HepG2 (cell line): Measurements from ENCODE around the gene CCNA2. TPM values are rescaled to one million over a fixed set of nuclear protein-coding genes. Genes with fewer than 3 reads are reported as not detected.

Source experiments
- ATAC-seq: fragments of 200-7000 bp; cut with Tn5 transposase; 3 replicates; pipeline ENCODE4 v1.9.1; 2020; ENCODE audit warnings: mild to moderate bottlenecking, moderate library complexity
- BruUV-seq: library from RNA; stranded (reverse); fragments of 400-500 nt; replicated peaks from 2 replicates; lab custom pipeline; 2021; lab: Mats Ljungman, UMichigan
- CTCF ChIA-PET: fragments of 300-600 bp; formaldehyde crosslinking; extraction: SDS; loops from one replicate; lab custom pipeline; 2021; ENCODE audit warnings: low total read pairs, inconsistent platforms, low intra/inter-chr PET ratio; lab: Yijun Ruan, JAX
- POLR2A ChIA-PET: fragments of 350-600 bp; sonication (Branson Sonifier 250); formaldehyde crosslinking; loops from one replicate; lab custom pipeline; 2020; ENCODE audit warnings: antibody characterized with exemption, inconsistent platforms; lab: Yijun Ruan, JAX
- DNase-seq: peaks from one replicate; pipeline ENCODE4 v3.0.0-alpha.2; 2015; ENCODE audit warnings: low spot score
- FAIRE-seq: peaks from 3 replicates; lab custom pipeline; 2011; peaks lifted over from hg19 to GRCh38; lab: Jason Lieb, UNC
- H2AFZ ChIP-seq: one replicate; pipeline ENCODE4 v1.6.1; 2011; ENCODE audit warnings: low read length, inconsistent platforms
- H3K27ac ChIP-seq: fragments of 300-600 bp; 3 replicates; pipeline ENCODE4 v1.8.0; 2011; ENCODE audit warnings: mixed run types, mild to moderate bottlenecking, mixed read lengths, low read length, inconsistent platforms; ENCODE audit not compliant: insufficient read depth; ENCODE audit errors: extremely low read length
- H3K27me3 ChIP-seq, 2 experiments: fragments of 200-600 bp in 1 of 2; 2 replicates in 1 of 2; 3 replicates in 1 of 2; pipeline versions ENCODE4 v1.6.0 to v1.8.0; 2011; ENCODE audit warnings: low read length in 2 of 2, mild to moderate bottlenecking in 2 of 2, moderate library complexity in 2 of 2, inconsistent platforms in 1 of 2; ENCODE audit not compliant: insufficient read depth in 2 of 2, control insufficient read depth in 1 of 2
- H3K36me3 ChIP-seq, 2 experiments: fragments of 200-600 bp in 1 of 2; replicated peaks in 1 of 2; 2 replicates in 1 of 2; 3 replicates in 1 of 2; pipeline versions ENCODE4 v1.5.1 to v1.8.0; 2011; ENCODE audit warnings: low read length in 2 of 2, inconsistent platforms in 1 of 2; ENCODE audit not compliant: insufficient read depth in 2 of 2, control insufficient read depth in 1 of 2
- H3K4me1 ChIP-seq: 2 replicates; pipeline ENCODE4 v1.5.1; 2012; ENCODE audit warnings: low read length, inconsistent platforms; ENCODE audit not compliant: insufficient read depth
- H3K4me2 ChIP-seq: 2 replicates; pipeline ENCODE4 v1.6.0; 2011; ENCODE audit warnings: low read depth, low read length, inconsistent platforms
- H3K4me3 ChIP-seq, 3 experiments: fragments of 200-600 bp in 1 of 3; sonication (generic), shearing (Covaris generic) in 1 of 3; replicated peaks in 1 of 3; 2 replicates each; pipeline ENCODE4 v1.5.1; 2011 to 2016; ENCODE audit warnings: low read length in 3 of 3, inconsistent platforms in 2 of 3, low read depth in 2 of 3, mild to moderate bottlenecking in 2 of 3, control low read depth in 1 of 3, mixed read lengths in 1 of 3; ENCODE audit not compliant: insufficient read depth in 1 of 3
- H3K79me2 ChIP-seq: one replicate; pipeline ENCODE4 v1.6.1; 2011; ENCODE audit warnings: low read length, inconsistent platforms; ENCODE audit not compliant: insufficient read depth
- H3K9ac ChIP-seq: 2 replicates; pipeline ENCODE4 v1.6.0; 2011; ENCODE audit warnings: mild to moderate bottlenecking, low read depth, low read length, inconsistent platforms; ENCODE audit not compliant: insufficient read depth
- H3K9me3 ChIP-seq: 2 replicates; pipeline ENCODE4 v1.5.1; 2012; ENCODE audit warnings: mild to moderate bottlenecking, low read length
- H4K20me1 ChIP-seq: 2 replicates; pipeline ENCODE4 v1.6.0; 2011; ENCODE audit warnings: inconsistent platforms, mild to moderate bottlenecking, low read length, moderate library complexity; ENCODE audit not compliant: insufficient read depth
- ATF7 ChIP-seq, 2 experiments: fragments of 450-650 bp in 1 of 2; sonication (generic) in 1 of 2; formaldehyde crosslinking in 1 of 2; IDR thresholded peaks; 2 replicates each; pipeline versions ENCODE4 v1.4.0 to v1.6.1; 2016 to 2020; ENCODE audit warnings: antibody characterized with exemption in 1 of 2, mild to moderate bottlenecking in 1 of 2, missing genetic modification reagents in 1 of 2
- ATRX ChIP-seq: sonication (generic); formaldehyde crosslinking; IDR thresholded peaks from 2 replicates; pipeline ENCODE4 v1.4.0; 2020; ENCODE audit warnings: missing genetic modification reagents, borderline replicate concordance
- FOXA3 ChIP-seq: IDR thresholded peaks from 2 replicates; pipeline ENCODE4 v1.6.1; 2016; ENCODE audit warnings: missing genetic modification reagents, missing compliant biosample characterization
- FOXM1 ChIP-seq: sonication (generic); formaldehyde crosslinking; IDR thresholded peaks from 2 replicates; pipeline ENCODE4 v1.5.0; 2020; ENCODE audit warnings: missing genetic modification reagents
- HDAC6 ChIP-seq: fragments of 200-600 bp; sonication (generic); IDR thresholded peaks from 2 replicates; pipeline ENCODE4 v1.7.0; 2017; ENCODE audit warnings: mild to moderate bottlenecking, antibody characterized with exemption, low read length, low read depth
- PITX1 ChIP-seq: sonication (generic); formaldehyde crosslinking; IDR thresholded peaks from 2 replicates; pipeline ENCODE4 v1.5.1; 2020; ENCODE audit warnings: mild to moderate bottlenecking, missing genetic modification reagents
- RXRB ChIP-seq: IDR thresholded peaks from 2 replicates; pipeline ENCODE4 v1.6.1; 2016; ENCODE audit warnings: borderline replicate concordance, missing genetic modification reagents, missing compliant biosample characterization
- TCF7L2 ChIP-seq: IDR thresholded peaks from 2 replicates; pipeline ENCODE4 v1.6.1; 2011; ENCODE audit warnings: mild to moderate bottlenecking, low read depth, low read length, moderate library complexity
- XBP1 ChIP-seq: sonication (generic); formaldehyde crosslinking; IDR thresholded peaks from 2 replicates; pipeline ENCODE4 v1.5.0; 2020; ENCODE audit warnings: missing genetic modification reagents
- ZEB1 ChIP-seq: IDR thresholded peaks from 2 replicates; pipeline ENCODE4 v1.6.1; 2012; ENCODE audit warnings: mild to moderate bottlenecking, low read depth, inconsistent platforms; ENCODE audit not compliant: insufficient replicate concordance
- ZFP82 ChIP-seq: sonication (generic); formaldehyde crosslinking; IDR thresholded peaks from 2 replicates; pipeline ENCODE4 v1.5.1; 2020; ENCODE audit warnings: mild to moderate bottlenecking, missing genetic modification reagents, borderline replicate concordance
- ZMYM2 ChIP-seq: sonication (generic); formaldehyde crosslinking; IDR thresholded peaks from 2 replicates; pipeline ENCODE4 v1.8.0; 2022; ENCODE audit warnings: mild to moderate bottlenecking, missing genetic modification reagents
- ZNF235 ChIP-seq: sonication (generic); formaldehyde crosslinking; IDR thresholded peaks from 2 replicates; pipeline ENCODE4 v1.8.1; 2023; ENCODE audit warnings: mild to moderate bottlenecking, missing genetic modification reagents, borderline replicate concordance
- ZNF335 ChIP-seq: sonication (generic); formaldehyde crosslinking; IDR thresholded peaks from 2 replicates; pipeline ENCODE4 v1.4.0; 2020; ENCODE audit warnings: missing genetic modification reagents
- ZNF660 ChIP-seq: sonication (generic); formaldehyde crosslinking; IDR thresholded peaks from 2 replicates; pipeline ENCODE4 v1.5.1; 2020; ENCODE audit warnings: mild to moderate bottlenecking, low read depth, missing genetic modification reagents, borderline replicate concordance
- WGBS: methylation state at CpG from one replicate; pipeline ENCODE4 v1.1.6; 2017; ENCODE audit warnings: low lambda C conversion rate; 5-methylcytosine and 5-hydroxymethylcytosine counted together
- in situ Hi-C: cut with HindIII; loops from 2 replicates; pipeline ENCODE4 v1.10.0; 2017; ENCODE audit warnings: low pct_unique_long_range_greater_than_20kb; ENCODE audit not compliant: extremely low pct_ligation_motif_present
- intact Hi-C: fragments of 100-400 bp; cut with micrococcal nuclease; formaldehyde crosslinking; loops from one replicate; pipeline ENCODE4 v1.10.0; 2022; ENCODE audit not compliant: unreplicated experiment
- polyA plus RNA-seq, 8 experiments: library from polyadenylated mRNA; depleted of rRNA in 3 of 8; stranded (reverse) in 7 of 8; unstranded in 1 of 8; fragments of >200 nt; fragmentation: Illumina TruSeq in 4 of 8; extraction: Trizol in 4 of 8; gene quantifications; 2 replicates each; pipeline versions ENCODE4 v1.2.1 to v1.2.3, GENCODE V29; 2011 to 2016; ENCODE audit warnings: low read depth in 4 of 8, missing spikeins in 1 of 8, mixed read lengths in 1 of 8; ENCODE audit not compliant: insufficient read depth in 1 of 8
- total RNA-seq, 5 experiments: library from RNA; depleted of rRNA; stranded (reverse); fragments of >200 nt; fragmentation: Illumina TruSeq; extraction: Trizol; gene quantifications; 2 replicates each; pipeline ENCODE4 v1.2.3, GENCODE V29; 2016; ENCODE audit warnings: low read depth in 1 of 5
- TF ChIP-seq, protein P1 (sequence below): sonication (generic); formaldehyde crosslinking; IDR thresholded peaks from 2 replicates; pipeline ENCODE4 v1.9.0; 2021; ENCODE audit warnings: missing genetic modification reagents, borderline replicate concordance
- TF ChIP-seq, protein P2 (sequence below): sonication (generic); formaldehyde crosslinking; IDR thresholded peaks from 2 replicates; pipeline ENCODE4 v1.5.0; 2020; ENCODE audit warnings: mild to moderate bottlenecking, missing genetic modification reagents, borderline replicate concordance
- TF ChIP-seq, protein P3 (sequence below): sonication (generic); formaldehyde crosslinking; IDR thresholded peaks from 2 replicates; pipeline ENCODE4 v1.5.0; 2020; ENCODE audit warnings: missing genetic modification reagents, mild to moderate bottlenecking, borderline replicate concordance

CCNA2 gene
- total and polyA plus RNA-seq, 2 of the 13 experiments (the other 11 are each of a cell fraction or from before 2014, with no cell fraction given), result 31.3 to 105 TPM

DNA sequence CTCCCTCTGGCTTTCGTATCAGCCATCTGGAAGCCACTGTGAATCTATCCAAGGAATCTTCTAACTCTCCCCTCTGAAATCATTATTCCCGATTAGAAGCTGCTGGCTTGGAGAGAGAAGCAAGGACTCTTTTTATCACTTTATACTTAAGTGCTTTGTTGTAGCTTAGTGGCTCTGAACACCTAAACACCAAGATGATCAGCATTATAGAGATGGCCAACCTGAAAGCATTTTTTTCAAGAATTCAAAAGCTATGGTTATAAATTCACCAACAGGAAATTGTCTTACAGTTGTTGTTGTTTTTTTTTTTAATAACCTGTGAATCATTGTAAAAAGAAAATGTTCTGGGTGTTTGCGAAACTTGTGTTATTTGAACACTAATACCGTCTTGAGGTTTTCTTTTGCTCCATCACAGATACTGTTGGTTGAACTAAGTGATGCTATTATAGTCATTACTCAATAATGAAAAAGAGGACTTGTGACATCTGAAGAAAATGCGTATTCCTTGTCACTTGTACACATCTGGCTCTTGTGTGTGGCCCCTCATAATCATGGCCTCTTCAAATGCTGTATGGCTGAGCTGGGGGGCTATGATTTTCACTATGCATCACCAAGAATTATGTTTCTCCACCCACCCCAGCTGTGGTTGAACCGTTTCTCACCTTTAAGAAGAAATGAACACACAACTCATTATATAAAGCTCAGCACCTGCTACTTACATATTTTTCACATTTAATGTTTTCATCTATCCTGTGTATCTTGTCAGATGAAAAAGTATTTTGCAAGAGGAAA lies 46.9 kb downstream of the CCNA2 start (continued):
- TF ChIP-seq, protein P1, sequence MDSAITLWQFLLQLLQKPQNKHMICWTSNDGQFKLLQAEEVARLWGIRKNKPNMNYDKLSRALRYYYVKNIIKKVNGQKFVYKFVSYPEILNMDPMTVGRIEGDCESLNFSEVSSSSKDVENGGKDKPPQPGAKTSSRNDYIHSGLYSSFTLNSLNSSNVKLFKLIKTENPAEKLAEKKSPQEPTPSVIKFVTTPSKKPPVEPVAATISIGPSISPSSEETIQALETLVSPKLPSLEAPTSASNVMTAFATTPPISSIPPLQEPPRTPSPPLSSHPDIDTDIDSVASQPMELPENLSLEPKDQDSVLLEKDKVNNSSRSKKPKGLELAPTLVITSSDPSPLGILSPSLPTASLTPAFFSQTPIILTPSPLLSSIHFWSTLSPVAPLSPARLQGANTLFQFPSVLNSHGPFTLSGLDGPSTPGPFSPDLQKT, result no peak
- TF ChIP-seq FOXM1 (CRISPR knock-in tag) (no peak), ZMYM2 (CRISPR knock-in tag) (no peak), HDAC6 (no peak), TCF7L2 (no peak), XBP1 (CRISPR knock-in tag) (no peak)

DNA sequence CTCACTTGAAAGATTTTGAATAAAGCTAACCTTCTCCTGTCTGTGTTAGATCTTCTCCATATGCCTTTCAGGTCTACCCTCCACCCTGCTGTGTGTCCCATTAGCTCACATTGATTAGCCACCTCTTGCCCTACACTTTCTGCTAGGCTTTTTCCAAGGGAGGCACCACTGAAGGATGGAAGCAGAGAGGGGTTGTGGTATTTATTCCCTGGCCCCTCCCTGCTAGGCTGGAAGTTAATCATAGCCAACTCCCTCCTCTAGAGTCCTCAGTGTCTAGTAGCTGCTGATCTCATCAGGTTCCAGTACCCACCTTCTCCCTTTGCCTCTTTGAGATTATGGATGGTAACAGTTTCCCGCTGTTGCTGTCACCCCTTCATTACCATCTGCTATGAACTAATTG lies 49.8 kb downstream of the CCNA2 start:
- Histone ChIP-seq H3K4me3 (no peak overlapping the region), H3K4me2 (no peak overlapping the region), H3K9ac (no peak overlapping the region), H3K36me3 (no peaks in the 10 kb centered on the region), H3K9me3 (no peaks in the 10 kb centered on the region), H3K79me2 (no peaks in the 10 kb centered on the region), H3K4me1 (no peaks in the 10 kb centered on the region), H4K20me1 (no peaks in the 10 kb centered on the region), H2AFZ (no peak overlapping the region), H3K27ac (no peak overlapping the region), H3K27me3 (peaks cover 0 to 19% of the 10 kb centered on the region in 2 experiments; a peak in 3 of 5 replicates)
- TF ChIP-seq FOXA3 (CRISPR knock-in tag) (no peak), PITX1 (no peak), ZEB1 (no peak), RXRB (CRISPR knock-in tag) (no peak), ZNF660 (no peak), ZNF235 (CRISPR knock-in tag) (no peak), ATF7 (IDR thresholded peaks at IDR 0.05) (no peak), ATF7 (CRISPR knock-in tag; IDR thresholded peaks at IDR 0.05) (no peak), ATRX (CRISPR knock-in tag) (no peak), ZNF335 (CRISPR knock-in tag) (no peak), ZFP82 (CRISPR knock-in tag) (no peak)
- TF ChIP-seq, protein P2, sequence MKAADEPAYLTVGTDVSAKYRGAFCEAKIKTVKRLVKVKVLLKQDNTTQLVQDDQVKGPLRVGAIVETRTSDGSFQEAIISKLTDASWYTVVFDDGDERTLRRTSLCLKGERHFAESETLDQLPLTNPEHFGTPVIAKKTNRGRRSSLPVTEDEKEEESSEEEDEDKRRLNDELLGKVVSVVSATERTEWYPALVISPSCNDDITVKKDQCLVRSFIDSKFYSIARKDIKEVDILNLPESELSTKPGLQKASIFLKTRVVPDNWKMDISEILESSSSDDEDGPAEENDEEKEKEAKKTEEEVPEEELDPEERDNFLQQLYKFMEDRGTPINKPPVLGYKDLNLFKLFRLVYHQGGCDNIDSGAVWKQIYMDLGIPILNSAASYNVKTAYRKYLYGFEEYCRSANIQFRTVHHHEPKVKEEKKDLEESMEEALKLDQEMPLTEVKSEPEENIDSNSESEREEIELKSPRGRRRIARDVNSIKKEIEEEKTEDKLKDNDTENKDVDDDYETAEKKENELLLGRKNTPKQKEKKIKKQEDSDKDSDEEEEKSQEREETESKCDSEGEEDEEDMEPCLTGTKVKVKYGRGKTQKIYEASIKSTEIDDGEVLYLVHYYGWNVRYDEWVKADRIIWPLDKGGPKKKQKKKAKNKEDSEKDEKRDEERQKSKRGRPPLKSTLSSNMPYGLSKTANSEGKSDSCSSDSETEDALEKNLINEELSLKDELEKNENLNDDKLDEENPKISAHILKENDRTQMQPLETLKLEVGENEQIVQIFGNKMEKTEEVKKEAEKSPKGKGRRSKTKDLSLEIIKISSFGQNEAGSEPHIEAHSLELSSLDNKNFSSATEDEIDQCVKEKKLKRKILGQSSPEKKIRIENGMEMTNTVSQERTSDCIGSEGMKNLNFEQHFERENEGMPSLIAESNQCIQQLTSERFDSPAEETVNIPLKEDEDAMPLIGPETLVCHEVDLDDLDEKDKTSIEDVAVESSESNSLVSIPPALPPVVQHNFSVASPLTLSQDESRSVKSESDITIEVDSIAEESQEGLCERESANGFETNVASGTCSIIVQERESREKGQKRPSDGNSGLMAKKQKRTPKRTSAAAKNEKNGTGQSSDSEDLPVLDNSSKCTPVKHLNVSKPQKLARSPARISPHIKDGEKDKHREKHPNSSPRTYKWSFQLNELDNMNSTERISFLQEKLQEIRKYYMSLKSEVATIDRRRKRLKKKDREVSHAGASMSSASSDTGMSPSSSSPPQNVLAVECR (CRISPR knock-in tag), result no peak
- TF ChIP-seq, protein P3, sequence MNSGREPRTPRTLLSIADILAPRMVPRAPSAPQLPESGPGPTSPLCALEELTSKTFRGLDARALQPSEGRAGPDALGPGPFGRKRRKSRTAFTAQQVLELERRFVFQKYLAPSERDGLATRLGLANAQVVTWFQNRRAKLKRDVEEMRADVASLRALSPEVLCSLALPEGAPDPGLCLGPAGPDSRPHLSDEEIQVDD (CRISPR knock-in tag), result no peak
- intact Hi-C loops (no loop called here), in situ Hi-C loops (no loop called here)
- DNase-seq (no peak), ATAC-seq (no peak), FAIRE-seq (no peak)
- ChIA-PET CTCF (no interaction called here), POLR2A (no interaction called here)
- no TSS peak for BruUV-seq
- WGBS, result 0% methylated on average over 1 of the region's 1 CpG
